RPMI7951 (cell line): Measurements from ENCODE around the gene NR1H2. TPM values are rescaled to one million over a fixed set of nuclear protein-coding genes. Genes with fewer than 3 reads are reported as not detected.

Experiments used
- DNase-seq: peaks from one replicate; pipeline ENCODE4 v3.0.0-alpha.2; 2012; ENCODE audit warnings: low read depth
- total RNA-seq: library from RNA; depleted of rRNA; stranded (reverse); fragments of >200 nt; shearing (Covaris generic); gene quantifications from 2 replicates; pipeline ENCODE4 v1.2.3, GENCODE V29; 2014

Gene NR1H2
- total RNA-seq, 1 experiment from 2014 or later, result 92.0 TPM

GRCh38 chr19:50401605-50402450, 25.6 kb downstream of the NR1H2 start:
- no peak for DNase-seq

- no peak for DNase-seq
Observed at GRCh38 chr19:50402544-50403301, 26.5 kb downstream of the NR1H2 start.

- no peak for DNase-seq
Observed at GRCh38 chr19:50406156-50406820, 30.0 kb downstream of the NR1H2 start.

- DNase-seq, result no peak
Observed at GRCh38 chr19:50406829-50407228, 30.6 kb downstream of the NR1H2 start.

- DNase-seq, result no peak
Observed at GRCh38 chr19:50409347-50409746, 33.1 kb downstream of the NR1H2 start.

- DNase-seq, result no peak
Observed at GRCh38 chr19:50410109-50410508, 33.9 kb downstream of the NR1H2 start.

GRCh38 chr19:50412419-50412818, 36.2 kb downstream of the NR1H2 start:
- DNase-seq, result no peak

- no peak for DNase-seq
Observed at GRCh38 chr19:50413096-50413495, 36.8 kb downstream of the NR1H2 start.

GRCh38 chr19:50413531-50413930, 37.3 kb downstream of the NR1H2 start:
- no peak for DNase-seq

- DNase-seq, result peak; percentile 34
Observed at GRCh38 chr19:50414864-50415660, 38.8 kb downstream of the NR1H2 start.

- no peak for DNase-seq
Observed at GRCh38 chr19:50415661-50416033, 39.4 kb downstream of the NR1H2 start.

- DNase-seq, result no peak
Observed at GRCh38 chr19:50416034-50416977, 40.0 kb downstream of the NR1H2 start.

- DNase-seq, result no peak
Observed at GRCh38 chr19:50417111-50418081, 41.1 kb downstream of the NR1H2 start.

GRCh38 chr19:50418176-50419021, 42.1 kb downstream of the NR1H2 start, which contains the start of gene SPIB:
Gene SPIB, plus strand, starts transcription at chr19:50418938. Its CDS starts 25 bp downstream, at chr19:50418963.
- no peak for DNase-seq

- DNase-seq, result no peak
Observed at GRCh38 chr19:50419022-50419579, 42.8 kb downstream of the NR1H2 start.

- DNase-seq, result no peak
Observed at GRCh38 chr19:50419580-50420035, 43.4 kb downstream of the NR1H2 start.

GRCh38 chr19:50420127-50420526, 43.9 kb downstream of the NR1H2 start:
- DNase-seq, result no peak

GRCh38 chr19:50420808-50421207, 44.6 kb downstream of the NR1H2 start:
- no peak for DNase-seq
